Endothelial cell (in vitro differentiated cells): ENCODE measurements around the gene ASCC1. TPM values are rescaled to one million over a fixed set of nuclear protein-coding genes. Genes with fewer than 3 reads are reported as not detected.

Experiments used
- DNase-seq: peaks from one replicate; pipeline ENCODE4 v3.0.0; 2021; ENCODE audit warnings: low spot score
- H3K27ac Mint-ChIP-seq: one replicate; pipeline ENCODE4 v1.8.0; 2021; ENCODE audit warnings: mixed read lengths, inconsistent platforms; ENCODE audit not compliant: unreplicated experiment
- H3K27me3 Mint-ChIP-seq: one replicate; pipeline ENCODE4 v1.8.0; 2021; ENCODE audit warnings: mild to moderate bottlenecking, moderate library complexity, mixed read lengths, inconsistent platforms; ENCODE audit not compliant: unreplicated experiment
- H3K36me3 Mint-ChIP-seq: one replicate; pipeline ENCODE4 v1.8.0; 2021; ENCODE audit warnings: mild to moderate bottlenecking, low read depth, mixed read lengths, inconsistent platforms; ENCODE audit not compliant: unreplicated experiment
- H3K4me1 Mint-ChIP-seq: one replicate; pipeline ENCODE4 v1.8.0; 2021; ENCODE audit warnings: mild to moderate bottlenecking, mixed read lengths, inconsistent platforms; ENCODE audit not compliant: unreplicated experiment
- H3K4me3 Mint-ChIP-seq: one replicate; pipeline ENCODE4 v1.8.0; 2021; ENCODE audit warnings: mild to moderate bottlenecking, mixed read lengths, inconsistent platforms; ENCODE audit not compliant: unreplicated experiment
- H3K9me3 Mint-ChIP-seq: one replicate; pipeline ENCODE4 v1.8.0; 2021; ENCODE audit warnings: mixed read lengths, inconsistent platforms; ENCODE audit not compliant: unreplicated experiment
- total RNA-seq: library from RNA; stranded (reverse); fragmentation: NEBNext Ultra II Directional; extraction: Animal tissue kit (Norgen Biotek cat#: 25700); gene quantifications from one replicate; pipeline ENCODE4 v1.2.1, GENCODE V29; 2021; ENCODE audit not compliant: unreplicated experiment
- TF ChIP-seq, protein P1 (sequence below): fragments of 200-600 bp; sonication (generic); IDR thresholded peaks from one replicate; pipeline ENCODE4 v1.5.0; 2021; ENCODE audit warnings: antibody characterized with exemption; ENCODE audit not compliant: unreplicated experiment

ASCC1 gene
- total RNA-seq, 1 donor from 2014 or later: 32.1 TPM

DNA sequence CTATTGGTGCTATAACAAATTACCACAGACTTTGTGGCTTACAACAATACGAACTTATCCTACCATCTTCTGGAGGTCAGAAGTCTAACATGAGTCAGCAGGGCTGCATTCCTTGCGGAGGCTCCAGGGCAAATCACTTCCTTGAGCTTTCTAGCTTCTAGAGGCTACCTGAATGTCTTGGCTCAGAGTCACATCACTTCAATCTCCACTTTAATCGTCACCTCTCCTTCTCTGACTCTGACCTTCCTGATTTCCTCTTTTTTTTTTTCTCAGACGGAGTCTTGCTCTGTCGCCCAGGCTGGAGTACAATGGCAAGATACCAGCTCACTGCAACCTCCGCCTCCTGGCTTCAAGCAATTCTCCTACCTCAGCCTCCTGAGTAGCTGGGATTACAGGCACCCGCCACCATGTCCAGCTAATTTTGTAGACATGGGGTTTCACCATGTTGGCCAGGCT, 44.9 kb downstream of the ASCC1 start:
- Mint-ChIP-seq H3K27me3 (no peaks in the 10 kb centered on the region), H3K9me3 (no peaks in the 10 kb centered on the region), H3K4me1 (peaks cover 2% of the 10 kb centered on the region), H3K36me3 (no peaks in the 10 kb centered on the region), H3K4me3 (no peak overlapping the region), H3K27ac (peak overlapping the region; percentile 34)
- no peak for DNase-seq
- TF ChIP-seq, protein P1, sequence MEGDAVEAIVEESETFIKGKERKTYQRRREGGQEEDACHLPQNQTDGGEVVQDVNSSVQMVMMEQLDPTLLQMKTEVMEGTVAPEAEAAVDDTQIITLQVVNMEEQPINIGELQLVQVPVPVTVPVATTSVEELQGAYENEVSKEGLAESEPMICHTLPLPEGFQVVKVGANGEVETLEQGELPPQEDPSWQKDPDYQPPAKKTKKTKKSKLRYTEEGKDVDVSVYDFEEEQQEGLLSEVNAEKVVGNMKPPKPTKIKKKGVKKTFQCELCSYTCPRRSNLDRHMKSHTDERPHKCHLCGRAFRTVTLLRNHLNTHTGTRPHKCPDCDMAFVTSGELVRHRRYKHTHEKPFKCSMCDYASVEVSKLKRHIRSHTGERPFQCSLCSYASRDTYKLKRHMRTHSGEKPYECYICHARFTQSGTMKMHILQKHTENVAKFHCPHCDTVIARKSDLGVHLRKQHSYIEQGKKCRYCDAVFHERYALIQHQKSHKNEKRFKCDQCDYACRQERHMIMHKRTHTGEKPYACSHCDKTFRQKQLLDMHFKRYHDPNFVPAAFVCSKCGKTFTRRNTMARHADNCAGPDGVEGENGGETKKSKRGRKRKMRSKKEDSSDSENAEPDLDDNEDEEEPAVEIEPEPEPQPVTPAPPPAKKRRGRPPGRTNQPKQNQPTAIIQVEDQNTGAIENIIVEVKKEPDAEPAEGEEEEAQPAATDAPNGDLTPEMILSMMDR: no peak

DNA sequence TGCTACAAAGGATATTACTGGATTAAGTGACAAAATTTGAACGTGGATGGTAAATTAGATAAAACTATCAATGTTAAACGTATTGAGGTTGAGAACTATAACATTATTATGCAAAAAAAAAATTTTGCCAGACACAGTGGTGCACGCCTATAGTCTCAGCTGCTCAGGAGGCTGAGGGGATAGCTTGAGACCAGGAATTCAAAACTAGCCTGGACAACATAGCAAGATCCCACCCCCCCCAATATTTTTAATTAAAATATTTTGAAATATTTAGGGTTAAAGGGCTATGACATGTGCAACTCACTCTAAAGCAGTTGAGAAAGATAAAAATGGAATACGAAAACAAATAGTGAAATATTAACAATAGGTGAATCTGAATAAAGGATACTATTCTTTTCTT, 45.3 kb downstream of the ASCC1 start:
- TF ChIP-seq, protein P1: no peak
- Mint-ChIP-seq H3K27me3 (no peaks in the 10 kb centered on the region), H3K4me3 (no peak overlapping the region), H3K4me1 (peaks cover 2% of the 10 kb centered on the region), H3K9me3 (no peaks in the 10 kb centered on the region), H3K27ac (no peak overlapping the region), H3K36me3 (no peaks in the 10 kb centered on the region)
- DNase-seq: no peak

DNA sequence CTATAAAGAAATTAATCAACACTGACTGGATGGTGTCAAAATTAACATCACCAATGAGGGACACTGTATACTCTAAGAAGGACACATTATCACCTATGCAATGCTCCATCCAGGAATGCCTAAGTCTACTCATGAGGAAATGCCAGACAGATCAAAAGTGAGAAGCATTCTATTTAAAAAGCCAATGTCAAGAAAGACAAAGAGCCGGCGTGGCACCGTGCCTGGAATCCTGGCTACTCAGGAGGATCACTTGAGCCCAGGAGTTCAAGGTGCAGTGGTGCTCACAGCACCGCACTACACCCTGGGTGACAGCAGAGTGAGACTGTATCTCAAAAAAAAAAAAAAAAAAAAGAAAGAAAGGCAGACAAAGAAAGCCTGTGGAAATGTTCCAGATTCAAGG, 45.8 kb downstream of the ASCC1 start:
- no peaks in the 10 kb centered on the region for H3K9me3 Mint-ChIP-seq
- H3K27ac Mint-ChIP-seq: no peak overlapping the region
- H3K4me1 Mint-ChIP-seq: peaks cover 2% of the 10 kb centered on the region
- DNase-seq: no peak
- no peaks in the 10 kb centered on the region for H3K27me3 Mint-ChIP-seq
- H3K4me3 Mint-ChIP-seq: no peak overlapping the region
- H3K36me3 Mint-ChIP-seq: no peaks in the 10 kb centered on the region
- TF ChIP-seq, protein P1: no peak

DNA sequence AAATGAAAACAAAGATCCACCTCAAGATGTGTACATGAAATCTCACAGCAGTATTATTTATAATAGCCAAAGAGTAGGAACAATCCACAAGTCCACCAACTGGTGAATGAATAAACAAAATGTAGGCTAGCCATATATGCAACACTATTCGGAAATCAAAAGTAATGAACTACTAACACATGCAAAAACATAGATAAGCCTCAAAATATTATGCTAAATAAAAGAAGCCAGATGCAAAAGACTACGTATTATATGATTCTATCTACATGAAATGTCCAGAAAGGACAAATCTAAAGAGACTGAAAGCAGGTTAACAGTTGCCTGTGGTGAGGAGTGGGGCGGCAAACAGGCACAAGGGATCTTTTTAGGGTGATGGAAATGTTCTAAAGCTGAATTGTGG, 49.0 kb downstream of the ASCC1 start:
- Mint-ChIP-seq H3K36me3 (no peaks in the 10 kb centered on the region), H3K9me3 (no peaks in the 10 kb centered on the region), H3K4me3 (no peak overlapping the region), H3K27me3 (no peaks in the 10 kb centered on the region), H3K4me1 (peaks cover 2% of the 10 kb centered on the region), H3K27ac (no peak overlapping the region)
- no peak for DNase-seq
- TF ChIP-seq, protein P1: no peak

DNA sequence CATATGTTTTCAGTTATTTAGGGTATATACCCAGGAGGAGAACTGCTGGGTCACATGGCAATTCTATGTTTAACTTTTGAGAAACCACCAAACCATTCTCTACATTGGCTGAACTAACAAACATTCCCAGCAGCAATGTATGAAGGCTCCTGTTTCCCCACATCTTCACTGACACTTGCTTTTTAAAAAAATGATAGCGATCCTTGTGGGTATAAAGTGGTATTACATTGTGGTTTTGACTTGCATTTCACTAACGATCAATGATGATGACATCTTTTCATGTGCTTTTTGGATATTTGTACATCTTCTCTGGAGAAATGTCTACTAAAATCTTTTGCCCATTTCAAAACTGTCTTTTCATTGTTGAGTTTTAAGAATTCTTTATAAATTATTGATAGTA, 51.5 kb downstream of the ASCC1 start:
- Mint-ChIP-seq H3K27me3 (no peaks in the 10 kb centered on the region), H3K9me3 (no peaks in the 10 kb centered on the region), H3K27ac (no peak overlapping the region), H3K4me1 (no peaks in the 10 kb centered on the region), H3K36me3 (no peaks in the 10 kb centered on the region), H3K4me3 (no peak overlapping the region)
- DNase-seq: no peak
- TF ChIP-seq, protein P1: peak; percentile 36
